HEK293 (cell line): ENCODE measurements around the gene CCDC12.

ENCODE experiments used
- CTCF ChIP-seq: fragments of 450-650 bp; formaldehyde crosslinking; IDR thresholded peaks from 2 replicates; pipeline ENCODE4 v1.5.1; 2016; ENCODE audit warnings: missing biosample characterization, missing genetic modification characterization
- HOXA7 ChIP-seq: sonication (generic); formaldehyde crosslinking; IDR thresholded peaks from 2 replicates; pipeline ENCODE4 v1.8.1; 2022; ENCODE audit warnings: missing genetic modification reagents, borderline replicate concordance
- MEIS1 ChIP-seq: sonication (generic); formaldehyde crosslinking; IDR thresholded peaks from 2 replicates; pipeline ENCODE4 v1.8.1; 2022; ENCODE audit warnings: missing genetic modification reagents, mild to moderate bottlenecking, borderline replicate concordance
- REST ChIP-seq: fragments of 450-650 bp; formaldehyde crosslinking; IDR thresholded peaks from 2 replicates; pipeline ENCODE4 v1.5.1; 2016; ENCODE audit warnings: missing biosample characterization, missing genetic modification characterization
- TCF7L2 ChIP-seq: IDR thresholded peaks from 2 replicates; pipeline ENCODE4 v1.6.1; 2011; ENCODE audit warnings: low read depth, mild to moderate bottlenecking, inconsistent platforms, low read length, moderate library complexity, borderline replicate concordance
- YY1 ChIP-seq: fragments of 450-650 bp; formaldehyde crosslinking; IDR thresholded peaks from 2 replicates; pipeline ENCODE4 v1.5.1; 2018; ENCODE audit warnings: missing biosample characterization, missing genetic modification characterization
- ZEB2 ChIP-seq: fragments of 450-650 bp; formaldehyde crosslinking; IDR thresholded peaks from 2 replicates; pipeline ENCODE4 v1.5.1; 2016; ENCODE audit warnings: missing biosample characterization, missing genetic modification characterization
- ZNF121 ChIP-seq: fragments of 450-650 bp; formaldehyde crosslinking; IDR thresholded peaks from 2 replicates; pipeline ENCODE4 v1.5.1; 2016; ENCODE audit warnings: missing biosample characterization, missing genetic modification characterization
- ZNF24 ChIP-seq: fragments of 450-650 bp; formaldehyde crosslinking; IDR thresholded peaks from 2 replicates; pipeline ENCODE4 v1.5.1; 2016; ENCODE audit warnings: missing biosample characterization, missing genetic modification characterization
- ZNF639 ChIP-seq: fragments of 450-650 bp; formaldehyde crosslinking; IDR thresholded peaks from 2 replicates; pipeline ENCODE4 v1.5.1; 2016; ENCODE audit warnings: missing biosample characterization, missing genetic modification characterization
- ZNF76 ChIP-seq: fragments of 450-650 bp; formaldehyde crosslinking; IDR thresholded peaks from 2 replicates; pipeline ENCODE4; 2016; ENCODE audit warnings: low read depth, missing biosample characterization, missing genetic modification characterization, borderline replicate concordance

GRCh38 chr3:46894256-46894655 lies 82.3 kb downstream of the CCDC12 start:
- TF ChIP-seq ZNF24 (tag by site-specific recombination) = no peak
- TF ChIP-seq ZNF639 (tag by site-specific recombination) = no peak
- no peak for TF ChIP-seq MEIS1 (CRISPR knock-in tag)
- TF ChIP-seq REST (tag by site-specific recombination) = no peak
- TF ChIP-seq TCF7L2 = no peak
- TF ChIP-seq CTCF = no peak
- TF ChIP-seq ZEB2 (tag by site-specific recombination) = no peak
- TF ChIP-seq ZNF121 (tag by site-specific recombination) = no peak
- TF ChIP-seq YY1 = no peak
- TF ChIP-seq HOXA7 (CRISPR knock-in tag) = no peak
- no peak for TF ChIP-seq ZNF76 (tag by site-specific recombination)
